ENCODE data around the gene SH3RF3.
"Not testable (repeated sequence)": the region's sequence is repeated elsewhere in the genome, so short reads cannot be mapped to it uniquely, and the experiment has no call there.

The SH3RF3 gene

DNA sequence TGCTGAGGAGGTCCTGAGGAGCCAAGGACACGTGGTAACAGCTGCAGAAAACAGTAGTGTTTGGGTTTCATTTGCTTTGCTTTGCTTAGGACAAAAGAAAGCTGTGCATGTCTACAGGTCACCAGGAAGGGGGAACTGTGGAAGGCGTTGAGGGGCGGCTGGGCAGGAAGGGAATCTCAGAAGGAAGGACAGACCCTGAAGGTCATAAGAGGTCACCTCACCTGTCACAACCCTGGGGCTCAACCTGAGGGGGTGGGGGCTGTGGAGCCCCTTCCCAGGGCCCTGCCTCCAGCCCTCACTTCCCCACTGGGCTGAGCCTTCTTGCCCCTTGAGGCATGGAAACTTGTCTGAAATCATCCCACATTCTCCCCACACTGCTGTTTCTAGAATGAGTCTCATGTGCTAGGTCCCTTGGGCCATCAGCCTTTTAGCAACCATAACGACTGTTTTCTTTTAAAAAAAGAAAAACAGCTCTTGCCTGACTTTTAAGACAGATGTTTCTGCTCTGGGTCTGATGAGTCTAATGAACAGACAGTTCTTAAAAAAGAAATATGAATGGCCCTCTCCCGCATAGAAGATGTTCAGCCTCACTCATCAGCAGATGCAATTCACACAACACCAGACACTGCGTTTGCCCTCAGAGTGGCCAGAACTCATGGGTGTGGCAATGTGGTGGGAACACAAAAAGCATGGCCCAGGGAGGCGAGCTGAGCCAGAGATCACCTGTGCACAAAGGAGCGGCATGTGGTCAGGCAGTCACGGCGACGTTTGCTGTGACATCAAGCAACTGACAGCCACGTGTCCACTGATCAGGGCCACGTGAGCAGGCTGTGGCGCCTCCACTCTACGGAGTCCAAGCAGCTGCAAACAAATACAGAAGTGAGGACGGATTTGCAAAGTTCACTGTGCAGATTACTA lies 400.8 kb downstream of the SH3RF3 start:
- TF ChIP-seq, protein P1, sequence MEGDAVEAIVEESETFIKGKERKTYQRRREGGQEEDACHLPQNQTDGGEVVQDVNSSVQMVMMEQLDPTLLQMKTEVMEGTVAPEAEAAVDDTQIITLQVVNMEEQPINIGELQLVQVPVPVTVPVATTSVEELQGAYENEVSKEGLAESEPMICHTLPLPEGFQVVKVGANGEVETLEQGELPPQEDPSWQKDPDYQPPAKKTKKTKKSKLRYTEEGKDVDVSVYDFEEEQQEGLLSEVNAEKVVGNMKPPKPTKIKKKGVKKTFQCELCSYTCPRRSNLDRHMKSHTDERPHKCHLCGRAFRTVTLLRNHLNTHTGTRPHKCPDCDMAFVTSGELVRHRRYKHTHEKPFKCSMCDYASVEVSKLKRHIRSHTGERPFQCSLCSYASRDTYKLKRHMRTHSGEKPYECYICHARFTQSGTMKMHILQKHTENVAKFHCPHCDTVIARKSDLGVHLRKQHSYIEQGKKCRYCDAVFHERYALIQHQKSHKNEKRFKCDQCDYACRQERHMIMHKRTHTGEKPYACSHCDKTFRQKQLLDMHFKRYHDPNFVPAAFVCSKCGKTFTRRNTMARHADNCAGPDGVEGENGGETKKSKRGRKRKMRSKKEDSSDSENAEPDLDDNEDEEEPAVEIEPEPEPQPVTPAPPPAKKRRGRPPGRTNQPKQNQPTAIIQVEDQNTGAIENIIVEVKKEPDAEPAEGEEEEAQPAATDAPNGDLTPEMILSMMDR (conservative IDR thresholded peaks at IDR 0.05) = no peak
- no peak overlapping the region for H3K27ac ChIP-seq

DNA sequence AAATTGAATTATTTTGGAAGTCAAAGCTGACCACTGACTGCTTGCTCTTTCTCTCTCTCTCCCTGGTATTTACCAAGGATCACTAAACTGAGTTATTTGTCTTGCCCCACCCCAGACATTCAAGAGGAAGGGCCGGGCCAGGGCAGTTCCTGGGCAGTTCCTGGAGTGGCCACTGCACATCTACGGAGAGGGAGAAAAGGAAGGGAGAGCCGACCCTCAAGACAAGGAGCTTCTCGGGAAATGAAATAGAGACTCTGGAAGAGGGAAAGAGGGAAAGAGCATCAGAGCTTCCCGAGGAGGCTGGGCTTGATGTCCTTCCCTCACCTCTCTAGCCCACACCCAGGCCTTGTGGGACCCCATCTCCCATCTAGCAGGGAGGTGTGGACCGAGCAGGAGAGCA lies 401.7 kb downstream of the SH3RF3 start:
- no peak overlapping the region for H3K27ac ChIP-seq
- TF ChIP-seq, protein P1 (conservative IDR thresholded peaks at IDR 0.05) = no peak

- TF ChIP-seq, protein P1 (conservative IDR thresholded peaks at IDR 0.05) = no peak
- H3K27ac ChIP-seq = no peak overlapping the region
Observed at GRCh38 chr2:109531221-109531620, 402.2 kb downstream of the SH3RF3 start.

GRCh38 chr2:109531896-109532727 lies 403.1 kb downstream of the SH3RF3 start:
- TF ChIP-seq, protein P1 (conservative IDR thresholded peaks at IDR 0.05) = no peak
- H3K27ac ChIP-seq = no peak overlapping the region

DNA sequence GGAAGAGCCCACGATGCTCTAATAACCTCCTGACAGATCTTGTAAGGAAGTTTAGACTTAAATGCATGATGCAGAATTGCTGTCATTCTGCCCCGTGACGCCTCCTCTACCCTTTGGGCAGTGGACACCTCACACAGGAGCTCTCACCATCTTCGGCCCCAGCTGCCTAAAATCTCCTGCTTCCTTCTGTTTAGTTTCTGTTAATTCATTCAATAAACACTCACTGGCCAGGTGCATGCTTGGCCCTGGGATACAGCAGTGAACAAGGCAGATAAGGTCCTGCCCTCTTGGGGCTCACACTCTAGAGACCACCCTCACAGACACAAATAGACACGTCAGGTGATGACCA lies 403.7 kb downstream of the SH3RF3 start:
- no peak overlapping the region for H3K27ac ChIP-seq
- TF ChIP-seq, protein P1 (conservative IDR thresholded peaks at IDR 0.05) = no peak

- TF ChIP-seq, protein P1 (conservative IDR thresholded peaks at IDR 0.05) = no peak
- H3K27ac ChIP-seq = no peak overlapping the region
Observed at GRCh38 chr2:109533823-109534222, 404.8 kb downstream of the SH3RF3 start.

DNA sequence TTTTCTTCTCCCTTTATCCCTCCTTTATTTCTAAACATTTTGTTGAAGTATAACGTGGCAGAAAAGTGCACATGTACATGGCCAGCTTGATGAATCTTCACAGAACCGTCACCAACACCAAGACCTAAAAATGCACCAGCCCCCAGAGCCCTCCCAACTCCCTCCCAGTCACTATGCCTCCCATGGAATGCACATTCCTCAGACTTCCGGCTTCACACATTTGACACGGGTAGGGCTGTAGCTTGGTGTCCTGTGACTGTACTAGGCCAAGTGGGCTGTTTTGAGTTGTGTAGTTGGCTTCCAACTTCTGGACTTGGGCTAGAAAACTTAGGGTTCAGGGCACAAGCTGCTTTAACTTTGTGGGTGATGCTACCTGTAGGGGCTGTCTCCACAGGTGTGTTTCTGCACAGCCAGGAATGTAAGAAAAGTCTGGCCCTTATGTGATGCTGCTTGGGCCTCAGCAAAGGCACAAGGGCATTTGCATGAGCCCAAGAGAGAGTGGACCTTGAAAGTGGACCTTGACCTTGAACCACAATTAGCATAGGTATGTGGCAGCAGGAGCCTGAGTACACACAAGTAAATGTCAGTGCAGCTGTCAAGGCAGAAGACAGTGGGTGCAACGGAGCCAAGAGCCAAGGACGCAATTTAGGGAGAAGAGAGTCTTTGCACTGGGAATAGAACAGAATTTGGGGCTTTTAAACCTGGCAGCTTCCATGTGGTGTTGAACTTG lies 406.4 kb downstream of the SH3RF3 start:
- TF ChIP-seq, protein P1 (conservative IDR thresholded peaks at IDR 0.05) = no peak
- no peak overlapping the region for H3K27ac ChIP-seq

- H3K27ac ChIP-seq = not testable (repeated sequence)
Observed at GRCh38 chr2:109536556-109536955, 407.6 kb downstream of the SH3RF3 start.
